Measurements from ENCODE around the gene CYP27B1. TPM values are rescaled to one million over a fixed set of nuclear protein-coding genes. Genes with fewer than 3 reads are reported as not detected.

Gene CYP27B1
- total RNA-seq, 1 donor from 2014 or later, result 4.7 TPM

- peaks cover 18% of the 10 kb centered on the region for H3K36me3 Mint-ChIP-seq
Observed at GRCh38 chr12:57755194-57755453, 11.8 kb downstream of the CYP27B1 start.

DNA sequence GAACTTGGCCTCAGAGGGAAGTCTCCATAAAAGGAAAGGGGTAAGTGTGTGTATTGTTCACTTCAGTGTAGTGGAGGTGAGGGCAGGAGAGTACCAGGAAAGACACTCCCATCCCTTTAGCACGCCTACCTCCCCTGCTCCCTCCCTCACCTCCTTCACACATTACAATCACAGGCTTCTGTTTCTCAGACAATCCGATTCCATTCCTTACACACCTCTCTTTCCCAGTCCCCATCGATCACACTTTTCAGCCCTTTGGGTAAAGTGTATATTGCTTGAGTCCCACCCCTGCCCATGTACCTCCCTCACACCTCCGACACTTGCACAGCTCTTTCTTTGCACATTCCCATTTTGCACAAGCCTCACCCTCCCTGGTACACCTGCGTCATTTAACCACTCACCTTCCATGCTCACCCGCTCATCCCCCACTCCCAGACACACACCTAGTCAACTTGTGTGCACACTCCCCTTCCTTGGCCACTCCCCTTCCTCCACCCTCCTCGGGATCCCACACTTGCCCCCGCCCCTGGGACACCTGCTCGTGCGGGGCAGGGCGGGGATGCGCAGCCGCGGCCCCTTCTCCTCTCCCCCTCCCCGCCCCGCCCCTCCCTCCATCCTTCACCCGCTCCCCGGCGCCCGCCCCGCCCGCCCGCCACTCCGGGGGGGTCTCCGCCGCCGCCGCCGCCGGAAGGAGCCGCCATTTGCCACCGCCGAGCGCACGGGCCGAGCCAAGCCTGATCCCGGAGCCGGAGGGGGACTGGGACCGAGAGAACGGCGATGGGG lies 12.3 kb downstream of the CYP27B1 start, which contains the start of gene MARCHF9:
Gene MARCHF9, plus strand, starts transcription at position 693 of the 783 bp plus-strand sequence. CDS start 426 bp downstream, outside the sequence.
- Mint-ChIP-seq H3K36me3 (peaks cover 18% of the 10 kb centered on the region), H3K9me3 (no peaks in the 10 kb centered on the region), H3K4me3 (peak within 1 kb of the TSS; percentile 79), H3K27ac (peak within 1 kb of the TSS; percentile 64), H3K4me1 (peaks cover 45% of the 10 kb centered on the region), H3K27me3 (ENCODE audit: low read depth) (peaks cover 55% of the 10 kb centered on the region)
- TF ChIP-seq CTCF (IDR thresholded peaks at IDR 0.05; ENCODE audit: unreplicated experiment), result no peak
- DNase-seq (ENCODE audit: low spot score in 2 of 2, unreplicated experiment in 2 of 2), result no peak

More at GRCh38 chr12:57755194-57755453, 11.8 kb downstream of the CYP27B1 start:
- no peaks in the 10 kb centered on the region for H3K9me3 Mint-ChIP-seq
- peaks cover 59% of the 10 kb centered on the region for H3K27me3 Mint-ChIP-seq (ENCODE audit: low read depth)
- H3K4me3 Mint-ChIP-seq, result peak overlapping the region; percentile 39
- no peak for TF ChIP-seq CTCF (IDR thresholded peaks at IDR 0.05; ENCODE audit: unreplicated experiment)
- peaks cover 45% of the 10 kb centered on the region for H3K4me1 Mint-ChIP-seq
- no peak for DNase-seq (ENCODE audit: low spot score in 2 of 2, unreplicated experiment in 2 of 2)
- H3K27ac Mint-ChIP-seq, result no peak overlapping the region

GRCh38 chr12:57753756-57754337 lies 13.0 kb downstream of the CYP27B1 start:
- H3K4me3 Mint-ChIP-seq, result peak overlapping the region; percentile 79
- H3K27ac Mint-ChIP-seq, result peak overlapping the region; percentile 64
- H3K36me3 Mint-ChIP-seq, result peaks cover 24% of the 10 kb centered on the region
- DNase-seq (ENCODE audit: low spot score in 2 of 2, unreplicated experiment in 2 of 2), result no peak
- peaks cover 45% of the 10 kb centered on the region for H3K4me1 Mint-ChIP-seq
- H3K9me3 Mint-ChIP-seq, result no peaks in the 10 kb centered on the region
- peaks cover 49% of the 10 kb centered on the region for H3K27me3 Mint-ChIP-seq (ENCODE audit: low read depth)
- TF ChIP-seq CTCF (IDR thresholded peaks at IDR 0.05; ENCODE audit: unreplicated experiment), result no peak

GRCh38 chr12:57752668-57753000 lies 14.2 kb downstream of the CYP27B1 start:
- Mint-ChIP-seq H3K36me3 (peaks cover 24% of the 10 kb centered on the region), H3K27ac (peak overlapping the region; percentile 78), H3K4me3 (peak overlapping the region; percentile 90), H3K4me1 (peaks cover 45% of the 10 kb centered on the region), H3K9me3 (no peaks in the 10 kb centered on the region), H3K27me3 (ENCODE audit: low read depth) (peaks cover 37% of the 10 kb centered on the region)
- TF ChIP-seq CTCF (IDR thresholded peaks at IDR 0.05; ENCODE audit: unreplicated experiment), result no peak
- DNase-seq (ENCODE audit: low spot score in 2 of 2, unreplicated experiment in 2 of 2), result no peak

DNA sequence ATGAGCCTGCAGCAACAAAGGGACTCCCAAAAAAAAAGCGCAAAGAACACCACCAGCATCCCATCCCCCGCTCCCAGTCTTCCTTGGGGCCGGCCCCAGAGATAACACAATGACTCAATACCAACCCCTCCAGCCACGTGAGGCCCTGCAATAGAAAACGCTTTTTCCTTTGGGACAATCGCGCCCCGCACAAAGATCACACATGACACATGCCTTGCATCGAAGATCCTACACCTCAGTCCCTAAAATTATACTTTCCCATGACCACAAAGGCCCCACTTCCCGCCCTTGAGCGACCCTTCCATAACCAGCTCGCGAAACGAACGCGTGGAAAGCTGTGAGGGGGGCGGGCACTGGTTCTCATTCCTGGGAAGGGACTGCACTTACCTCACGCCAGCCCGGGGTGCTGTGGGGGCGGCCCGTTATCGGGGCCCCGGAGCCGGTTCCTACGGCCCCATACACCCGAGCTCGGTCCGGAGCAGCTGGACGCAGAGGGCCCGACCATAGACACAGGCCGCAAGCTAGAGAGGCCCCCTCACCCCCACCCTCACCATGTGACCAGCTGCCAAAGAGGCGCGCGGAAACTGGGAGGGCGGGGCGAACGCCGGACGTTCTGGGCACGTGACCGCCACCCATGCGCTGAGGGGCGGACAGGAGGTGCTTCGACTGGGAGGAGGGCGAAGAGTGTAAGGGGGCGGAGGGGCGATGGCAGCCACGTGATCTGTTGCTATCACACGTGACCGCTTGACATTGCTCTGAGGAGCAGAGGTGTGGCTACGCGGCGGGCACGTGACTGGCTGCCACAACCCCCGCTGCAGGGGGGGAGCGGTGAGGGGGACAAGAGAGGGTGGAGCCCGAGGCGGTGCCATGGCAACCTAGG lies 14.8 kb downstream of the CYP27B1 start, which contains the start of gene CDK4:
Gene CDK4, minus strand, starts transcription at position 523 of the 880 bp plus-strand sequence. CDS start 593 bp downstream, outside the sequence.
- no peaks in the 10 kb centered on the region for H3K9me3 Mint-ChIP-seq
- peaks cover 45% of the 10 kb centered on the region for H3K4me1 Mint-ChIP-seq
- peak within 1 kb of the TSS; percentile 90 for H3K4me3 Mint-ChIP-seq
- peak within 1 kb of the TSS; percentile 97 for H3K27ac Mint-ChIP-seq
- no peak for TF ChIP-seq CTCF (IDR thresholded peaks at IDR 0.05; ENCODE audit: unreplicated experiment)
- peaks cover 29% of the 10 kb centered on the region for H3K36me3 Mint-ChIP-seq
- DNase-seq (ENCODE audit: low spot score in 2 of 2, unreplicated experiment in 2 of 2), result peak; percentile 98
- peaks cover 34% of the 10 kb centered on the region for H3K27me3 Mint-ChIP-seq (ENCODE audit: low read depth)

All from mesothelial cell of epicardium (in vitro differentiated cells).